Neural cell (in vitro differentiated cells): ENCODE data around the gene OR2B6. TPM values are rescaled to one million over a fixed set of nuclear protein-coding genes. Genes with fewer than 3 reads are reported as not detected.
"Not testable (repeated sequence)": the region's sequence is repeated elsewhere in the genome, so short reads cannot be mapped to it uniquely, and the experiment has no call there.

Source experiments
- H2AFZ ChIP-seq: fragments of 200-600, 300-800 bp; sonication (generic), shearing (Covaris generic); 2 replicates; pipeline ENCODE4 v1.6.0; 2014; ENCODE audit warnings: low read depth, mild to moderate bottlenecking, antibody characterized with exemption, low read length, moderate library complexity
- H3F3A ChIP-seq: fragments of 200-600 bp; shearing (Covaris generic); 2 replicates; pipeline ENCODE4 v1.6.1; 2016; ENCODE audit warnings: mild to moderate bottlenecking, moderate library complexity, mixed read lengths, antibody characterized with exemption, low read length; ENCODE audit not compliant: insufficient read depth, poor library complexity, severe bottlenecking
- H3K27ac ChIP-seq: fragments of 200-600, 300-800 bp; sonication (generic), shearing (Covaris generic); 2 replicates; pipeline ENCODE4 v1.5.1; 2014; ENCODE audit warnings: mild to moderate bottlenecking, low read length, moderate library complexity
- H3K27me3 ChIP-seq: fragments of 300-800, 200-600 bp; sonication (generic), shearing (Covaris generic); 2 replicates; pipeline ENCODE4 v1.6.0; 2014; ENCODE audit warnings: mild to moderate bottlenecking, low read depth, low read length, moderate library complexity; ENCODE audit not compliant: insufficient read depth
- H3K36me3 ChIP-seq: fragments of 300-800, 200-600 bp; sonication (generic), shearing (Covaris generic); 2 replicates; pipeline ENCODE4 v1.5.1; 2014; ENCODE audit warnings: mild to moderate bottlenecking, antibody characterized with exemption, low read length, moderate library complexity; ENCODE audit not compliant: insufficient read depth
- H3K4me2 ChIP-seq: fragments of 300-800, 200-600 bp; sonication (generic), shearing (Covaris generic); 2 replicates; pipeline ENCODE4 v1.6.0; 2014; ENCODE audit warnings: mild to moderate bottlenecking, low read length
- H3K4me3 ChIP-seq: fragments of 300-800, 200-600 bp; sonication (generic), shearing (Covaris generic); 2 replicates; pipeline ENCODE4 v1.5.1; 2014; ENCODE audit warnings: mild to moderate bottlenecking, low read length, moderate library complexity
- H3K79me2 ChIP-seq: fragments of 200-600 bp; shearing (Covaris generic); replicated peaks from 2 replicates; pipeline ENCODE4 v1.6.0; 2014; ENCODE audit warnings: mild to moderate bottlenecking, low read length, moderate library complexity; ENCODE audit not compliant: insufficient read depth
- H3K9ac ChIP-seq: fragments of 300-800, 200-600 bp; sonication (generic), shearing (Covaris generic); 2 replicates; pipeline ENCODE4 v1.6.1; 2016; ENCODE audit warnings: mild to moderate bottlenecking, low read length, mixed read lengths
- H3K9me2 ChIP-seq: fragments of 200-600 bp; shearing (Covaris generic); 2 replicates; pipeline ENCODE4 v1.6.1; 2016; ENCODE audit warnings: mild to moderate bottlenecking, low read length, mixed read lengths; ENCODE audit not compliant: insufficient read depth
- H3K9me3 ChIP-seq: fragments of 200-600, 300-800 bp; sonication (generic), shearing (Covaris generic); 2 replicates; pipeline ENCODE4 v1.6.1; 2016; ENCODE audit warnings: mild to moderate bottlenecking, mixed run types, low read length, moderate library complexity, mixed read lengths
- H4K20me1 ChIP-seq: fragments of 200-600 bp; shearing (Covaris generic); 2 replicates; pipeline ENCODE4 v1.6.1; 2016; ENCODE audit warnings: mild to moderate bottlenecking, mixed run types; ENCODE audit not compliant: insufficient read depth
- EP300 ChIP-seq: fragments of 450-650 bp; conservative IDR thresholded peaks from 2 replicates; pipeline ENCODE4 v1.6.1; 2014; ENCODE audit warnings: antibody characterized with exemption, mild to moderate bottlenecking, moderate library complexity; ENCODE audit not compliant: poor library complexity, severe bottlenecking
- EZH2 ChIP-seq: fragments of 200-600, 300-800 bp; shearing (Covaris generic), sonication (generic); IDR thresholded peaks from 2 replicates; pipeline ENCODE4 v1.6.1; 2014; ENCODE audit warnings: antibody characterized with exemption, low read length, borderline replicate concordance, mild to moderate bottlenecking; ENCODE audit not compliant: insufficient read depth, poor library complexity, severe bottlenecking
- MXI1 ChIP-seq: fragments of 450-650 bp; conservative IDR thresholded peaks from 2 replicates; pipeline ENCODE4 v1.6.1; 2014; ENCODE audit warnings: antibody characterized with exemption, mild to moderate bottlenecking; ENCODE audit not compliant: poor library complexity, severe bottlenecking
- POLR2AphosphoS5 ChIP-seq: IDR thresholded peaks from 2 replicates; pipeline ENCODE4 v1.6.1; 2012
- RAD21 ChIP-seq: fragments of 450-650 bp; conservative IDR thresholded peaks from 2 replicates; pipeline ENCODE4 v1.6.1; 2014; ENCODE audit warnings: antibody characterized with exemption, mild to moderate bottlenecking, moderate library complexity
- REST ChIP-seq: IDR thresholded peaks from 2 replicates; pipeline ENCODE4 v1.6.1; 2012; ENCODE audit warnings: borderline replicate concordance
- SMC3 ChIP-seq: fragments of 450-650 bp; conservative IDR thresholded peaks from 2 replicates; pipeline ENCODE4 v1.6.1; 2014; ENCODE audit warnings: antibody characterized with exemption, mild to moderate bottlenecking, moderate library complexity; ENCODE audit not compliant: poor library complexity
- TAF1 ChIP-seq: IDR thresholded peaks from 2 replicates; pipeline ENCODE4 v1.6.1; 2012; ENCODE audit warnings: low read depth
- polyA plus RNA-seq: library from polyadenylated mRNA; depleted of rRNA; stranded (reverse); fragments of >200 nt; gene quantifications from 2 replicates; pipeline ENCODE4 v1.2.3, GENCODE V29; 2014
- TF ChIP-seq, protein P1 (sequence below): fragments of 450-650 bp; IDR thresholded peaks from 2 replicates; pipeline ENCODE4 v1.5.1; 2014; ENCODE audit warnings: antibody characterized with exemption, mild to moderate bottlenecking, moderate library complexity; ENCODE audit not compliant: poor library complexity, severe bottlenecking

The OR2B6 gene
- polyA plus RNA-seq, 1 donor from 2014 or later = not detected

GRCh38 chr6:27929930-27930329 is 27.1 kb upstream of the OR2B6 start:
- H3K79me2 ChIP-seq, H3K4me3 ChIP-seq, H3K36me3 ChIP-seq, H4K20me1 ChIP-seq, H3F3A ChIP-seq, H3K4me2 ChIP-seq, H3K9me3 ChIP-seq, H3K27ac ChIP-seq, H2AFZ ChIP-seq, H3K27me3 ChIP-seq, H3K9me2 ChIP-seq, H3K9ac ChIP-seq: not testable (repeated sequence)

GRCh38 chr6:27931209-27931608 is 25.8 kb upstream of the OR2B6 start:
- Histone ChIP-seq H3K79me2 (no peaks in the 10 kb centered on the region), H3K36me3 (no peaks in the 10 kb centered on the region), H3K9me2 (no peaks in the 10 kb centered on the region), H3K4me3 (no peak overlapping the region), H3K9ac (no peak overlapping the region), H3K4me2 (no peak overlapping the region), H2AFZ (no peak overlapping the region), H3F3A (no peaks in the 10 kb centered on the region), H4K20me1 (no peaks in the 10 kb centered on the region), H3K27me3 (no peaks in the 10 kb centered on the region), H3K27ac (no peak overlapping the region), H3K9me3 (no peaks in the 10 kb centered on the region)
- no peak for TF ChIP-seq REST
- TF ChIP-seq, protein P1, sequence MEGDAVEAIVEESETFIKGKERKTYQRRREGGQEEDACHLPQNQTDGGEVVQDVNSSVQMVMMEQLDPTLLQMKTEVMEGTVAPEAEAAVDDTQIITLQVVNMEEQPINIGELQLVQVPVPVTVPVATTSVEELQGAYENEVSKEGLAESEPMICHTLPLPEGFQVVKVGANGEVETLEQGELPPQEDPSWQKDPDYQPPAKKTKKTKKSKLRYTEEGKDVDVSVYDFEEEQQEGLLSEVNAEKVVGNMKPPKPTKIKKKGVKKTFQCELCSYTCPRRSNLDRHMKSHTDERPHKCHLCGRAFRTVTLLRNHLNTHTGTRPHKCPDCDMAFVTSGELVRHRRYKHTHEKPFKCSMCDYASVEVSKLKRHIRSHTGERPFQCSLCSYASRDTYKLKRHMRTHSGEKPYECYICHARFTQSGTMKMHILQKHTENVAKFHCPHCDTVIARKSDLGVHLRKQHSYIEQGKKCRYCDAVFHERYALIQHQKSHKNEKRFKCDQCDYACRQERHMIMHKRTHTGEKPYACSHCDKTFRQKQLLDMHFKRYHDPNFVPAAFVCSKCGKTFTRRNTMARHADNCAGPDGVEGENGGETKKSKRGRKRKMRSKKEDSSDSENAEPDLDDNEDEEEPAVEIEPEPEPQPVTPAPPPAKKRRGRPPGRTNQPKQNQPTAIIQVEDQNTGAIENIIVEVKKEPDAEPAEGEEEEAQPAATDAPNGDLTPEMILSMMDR = no peak
- no peak for TF ChIP-seq SMC3
- TF ChIP-seq MXI1 = no peak
- no peak for TF ChIP-seq EP300
- TF ChIP-seq EZH2 = no peak
- TF ChIP-seq TAF1 = no peak
- no peak for TF ChIP-seq RAD21

GRCh38 chr6:27940766-27941165 is 16.3 kb upstream of the OR2B6 start:
- H3K4me2 ChIP-seq = no peak overlapping the region
- H3K9me2 ChIP-seq = no peaks in the 10 kb centered on the region
- no peaks in the 10 kb centered on the region for H3K36me3 ChIP-seq
- H3K27me3 ChIP-seq = no peaks in the 10 kb centered on the region
- H4K20me1 ChIP-seq = no peaks in the 10 kb centered on the region
- no peaks in the 10 kb centered on the region for H3K79me2 ChIP-seq
- H2AFZ ChIP-seq = no peak overlapping the region
- no peak overlapping the region for H3K27ac ChIP-seq
- no peaks in the 10 kb centered on the region for H3K9me3 ChIP-seq
- TF ChIP-seq POLR2AphosphoS5 = no peak
- TF ChIP-seq, protein P1 = no peak
- no peak for TF ChIP-seq SMC3
- TF ChIP-seq TAF1 = no peak
- no peak for TF ChIP-seq EZH2
- no peak for TF ChIP-seq REST
- no peak for TF ChIP-seq MXI1
- no peak for TF ChIP-seq EP300
- TF ChIP-seq RAD21 = no peak
- H3K9ac ChIP-seq = no peak overlapping the region
- no peaks in the 10 kb centered on the region for H3F3A ChIP-seq
- no peak overlapping the region for H3K4me3 ChIP-seq
